ENCODE measurements around the gene TXLNA.

TXLNA gene

DNA sequence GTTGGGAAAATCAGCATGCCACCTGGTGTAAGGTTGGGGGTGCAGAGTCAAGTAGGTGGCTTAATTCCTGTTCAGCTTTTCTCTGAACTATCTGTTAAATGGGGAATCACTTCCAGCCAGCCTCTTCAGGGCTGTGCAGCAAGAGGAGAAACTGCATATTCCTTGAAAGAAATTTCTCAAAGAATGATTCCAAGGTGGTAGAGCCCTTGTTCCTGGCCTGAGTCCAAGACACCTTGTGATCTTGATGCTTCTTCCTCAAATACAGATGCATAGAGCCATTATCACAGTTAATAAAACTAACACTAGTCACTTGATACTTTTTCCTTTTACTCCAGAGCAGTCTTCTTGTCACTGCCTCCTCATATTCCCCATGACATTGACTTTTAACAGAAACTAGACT is 5.2 kb downstream of the TXLNA start:
- DNase-seq (ENCODE audit: low spot score), result no peak

DNA sequence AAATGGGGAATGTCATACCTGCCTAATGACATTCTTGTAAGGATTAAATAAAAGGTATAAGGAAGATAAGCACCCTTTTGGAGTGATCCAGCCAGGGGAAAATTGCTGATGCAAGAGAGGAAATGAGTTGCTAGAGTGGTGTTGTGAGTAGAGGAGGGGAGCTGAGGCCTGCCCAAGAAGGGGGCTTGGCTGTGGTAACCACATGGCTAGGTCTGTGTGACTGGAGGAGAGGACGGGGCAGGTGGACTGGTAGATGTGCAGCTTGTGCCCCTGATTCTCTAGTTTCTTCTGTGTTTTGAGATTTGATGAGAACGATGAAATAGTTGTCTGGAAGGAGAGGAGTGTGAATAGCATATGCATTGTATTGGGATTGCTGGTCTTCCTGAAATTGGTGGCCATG is 6.6 kb downstream of the TXLNA start:
- DNase-seq (ENCODE audit: low spot score), result no peak

DNA sequence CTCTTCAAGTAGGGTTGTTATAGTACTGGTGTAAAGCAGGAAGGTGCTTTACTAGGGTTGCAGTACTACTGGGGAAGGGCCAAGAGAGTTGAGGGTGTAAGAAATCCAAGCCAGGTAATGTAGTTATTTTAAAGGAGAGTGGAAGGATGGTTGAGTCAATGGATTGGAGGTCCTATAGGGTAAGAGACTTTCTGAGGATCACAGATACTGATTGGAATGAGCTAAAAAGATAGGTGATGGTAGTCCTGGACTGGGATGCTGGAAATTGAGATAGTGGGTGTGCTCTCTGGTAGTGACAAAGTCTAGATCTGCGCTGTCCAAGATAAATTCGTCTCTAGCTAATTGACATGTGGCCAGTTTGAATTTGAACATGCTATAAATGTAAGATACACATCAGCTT is 7.0 kb downstream of the TXLNA start:
- DNase-seq (ENCODE audit: low spot score), result no peak

DNA sequence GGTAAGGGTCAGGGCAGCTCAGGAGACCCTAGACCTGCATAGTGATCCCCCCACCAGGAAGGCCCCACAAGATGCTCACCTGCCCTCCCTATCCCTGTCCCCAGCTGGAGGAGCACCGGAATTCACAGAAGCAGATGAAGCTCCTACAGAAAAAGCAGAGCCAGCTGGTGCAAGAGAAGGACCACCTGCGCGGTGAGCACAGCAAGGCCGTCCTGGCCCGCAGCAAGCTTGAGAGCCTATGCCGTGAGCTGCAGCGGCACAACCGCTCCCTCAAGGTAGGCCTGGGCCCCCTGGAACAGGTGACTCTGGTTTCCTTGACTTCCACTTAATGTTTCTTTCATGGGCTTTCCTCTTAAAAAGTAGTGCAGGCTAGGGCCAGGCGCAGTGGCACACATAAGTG is 8.4 kb downstream of the TXLNA start:
- no peak for DNase-seq (ENCODE audit: low spot score)

DNA sequence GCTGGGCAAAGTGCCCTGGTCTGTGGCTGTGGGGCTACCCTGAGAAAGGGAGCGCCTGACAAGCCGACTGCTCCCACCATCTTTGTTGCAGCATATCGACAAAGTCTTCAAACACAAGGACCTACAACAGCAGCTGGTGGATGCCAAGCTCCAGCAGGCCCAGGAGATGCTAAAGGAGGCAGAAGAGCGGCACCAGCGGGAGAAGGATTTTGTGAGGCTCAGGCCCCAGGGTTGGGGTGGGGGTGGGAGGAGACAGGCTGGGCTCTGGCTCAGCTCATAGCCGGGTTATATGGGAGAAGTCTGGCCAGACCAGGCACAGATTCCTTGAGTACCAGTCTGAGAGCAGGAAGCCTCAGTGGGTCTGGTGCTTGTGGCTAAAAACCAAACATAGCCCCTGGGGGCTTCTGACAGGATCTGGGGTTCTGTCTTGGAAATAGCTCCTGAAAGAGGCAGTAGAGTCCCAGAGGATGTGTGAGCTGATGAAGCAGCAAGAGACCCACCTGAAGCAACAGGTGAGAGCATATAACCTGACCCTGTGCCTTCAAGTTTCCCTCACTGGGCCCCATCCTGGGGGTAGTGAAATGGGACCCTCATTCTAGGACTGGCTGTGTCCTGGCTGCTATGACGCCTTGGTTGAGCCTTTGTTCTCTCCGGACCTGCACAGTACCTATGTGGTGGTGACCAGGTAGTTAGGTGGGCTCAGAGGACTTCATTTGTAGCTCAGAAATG is 12.9 kb downstream of the TXLNA start:
- DNase-seq (ENCODE audit: low spot score), result no peak

DNA sequence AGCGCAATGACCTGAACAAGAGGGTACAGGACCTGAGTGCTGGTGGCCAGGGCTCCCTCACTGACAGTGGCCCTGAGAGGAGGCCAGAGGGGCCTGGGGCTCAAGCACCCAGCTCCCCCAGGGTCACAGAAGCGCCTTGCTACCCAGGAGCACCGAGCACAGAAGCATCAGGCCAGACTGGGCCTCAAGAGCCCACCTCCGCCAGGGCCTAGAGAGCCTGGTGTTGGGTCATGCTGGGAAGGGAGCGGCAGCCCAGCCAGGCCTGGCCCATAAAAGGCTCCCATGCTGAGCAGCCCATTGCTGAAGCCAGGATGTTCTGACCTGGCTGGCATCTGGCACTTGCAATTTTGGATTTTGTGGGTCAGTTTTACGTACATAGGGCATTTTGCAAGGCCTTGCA is 15.5 kb downstream of the TXLNA start:
- DNase-seq (ENCODE audit: low spot score), result no peak

DNA sequence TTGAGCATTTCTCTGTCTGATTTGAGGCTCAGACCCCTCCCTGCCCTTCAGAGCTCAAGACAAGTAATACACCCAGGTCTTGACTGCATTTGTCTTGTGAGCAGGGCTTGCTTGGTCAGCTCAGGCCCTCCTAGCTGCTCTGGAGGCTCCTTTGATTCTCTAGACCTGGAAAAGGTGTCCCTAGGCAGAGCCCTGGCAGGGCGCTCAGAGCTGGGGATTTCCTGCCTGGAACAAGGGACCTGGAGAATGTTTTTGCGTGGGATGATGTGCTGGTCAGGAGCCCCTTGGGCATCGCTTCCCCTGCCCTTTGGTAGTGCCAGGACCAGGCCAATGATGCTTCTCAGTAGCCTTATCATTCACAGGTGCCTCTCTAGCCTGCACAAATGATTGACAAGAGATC is 16.1 kb downstream of the TXLNA start:
- no peak for DNase-seq (ENCODE audit: low spot score)

DNA sequence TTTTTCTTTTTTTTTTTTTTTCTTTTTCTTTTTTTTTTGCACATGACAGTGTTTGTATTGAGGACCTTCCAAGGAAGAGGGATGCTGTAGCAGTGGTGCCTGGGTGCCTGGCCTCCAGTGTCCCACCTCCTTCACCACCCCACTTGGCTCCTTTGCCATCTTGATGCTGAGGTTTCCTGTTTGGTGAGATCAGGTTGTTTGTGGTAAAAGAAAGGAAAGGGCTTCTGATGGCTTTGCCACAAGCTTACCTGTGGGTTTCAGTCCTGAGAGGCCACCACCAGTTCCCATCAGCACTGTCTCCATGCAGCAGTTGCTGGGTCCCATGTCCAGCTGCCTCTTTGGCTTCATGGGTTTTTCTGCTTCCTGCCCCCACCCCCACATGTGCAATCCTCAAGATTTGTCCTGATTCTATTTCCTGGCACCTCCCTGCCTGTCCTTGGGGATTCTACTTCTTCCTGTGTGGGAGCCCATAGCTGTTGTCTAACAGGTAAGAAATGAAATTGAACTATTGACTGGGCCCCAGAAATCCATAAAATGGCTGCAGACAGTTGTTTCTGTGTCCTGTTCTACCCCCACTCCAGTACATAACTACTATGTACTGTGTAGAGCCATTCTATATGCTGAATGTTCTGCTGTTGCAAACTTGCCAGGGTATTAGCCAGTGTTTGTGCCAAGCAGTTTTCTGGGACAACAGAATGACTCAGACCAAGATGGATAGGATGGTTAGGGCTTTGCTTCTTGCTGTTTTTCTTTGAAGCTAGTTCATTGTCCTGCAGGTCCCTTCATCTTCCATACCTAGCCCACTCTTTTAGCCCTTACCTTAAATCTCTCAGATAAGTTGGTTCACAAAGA is 16.7 kb downstream of the TXLNA start:
- no peak for DNase-seq (ENCODE audit: low spot score)

DNA sequence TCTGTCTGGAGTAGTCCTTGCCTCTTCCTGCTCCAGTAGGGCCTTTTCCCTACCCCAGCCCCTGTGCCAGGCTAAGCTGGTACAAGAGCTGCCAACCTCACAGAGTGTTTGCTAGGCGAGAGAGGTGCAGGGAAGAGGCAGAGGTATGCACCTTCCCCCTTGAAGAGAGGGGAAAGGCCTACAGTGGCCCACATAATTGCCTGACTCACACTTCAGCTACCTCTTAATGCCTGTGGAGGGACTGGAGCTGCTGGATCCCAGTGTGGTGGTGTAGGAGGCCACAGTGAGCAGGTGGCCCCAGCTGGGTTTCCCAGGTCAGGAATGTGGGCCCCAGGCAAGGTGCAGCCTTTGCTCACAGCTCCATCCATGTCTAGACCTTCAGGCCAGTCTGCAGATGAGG is 17.6 kb downstream of the TXLNA start:
- no peak for DNase-seq (ENCODE audit: low spot score)

DNA sequence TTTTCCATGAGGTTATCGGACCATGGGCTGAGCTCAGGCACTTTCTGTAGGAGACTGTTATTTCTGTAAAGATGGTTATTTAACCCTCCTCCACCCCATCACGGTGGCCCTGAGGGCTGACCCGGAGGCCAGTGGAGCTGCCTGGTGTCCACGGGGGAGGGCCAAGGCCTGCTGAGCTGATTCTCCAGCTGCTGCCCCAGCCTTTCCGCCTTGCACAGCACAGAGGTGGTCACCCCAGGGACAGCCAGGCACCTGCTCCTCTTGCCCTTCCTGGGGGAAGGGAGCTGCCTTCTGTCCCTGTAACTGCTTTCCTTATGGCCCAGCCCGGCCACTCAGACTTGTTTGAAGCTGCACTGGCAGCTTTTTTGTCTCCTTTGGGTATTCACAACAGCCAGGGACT is 18.4 kb downstream of the TXLNA start:
- no peak for DNase-seq (ENCODE audit: low spot score)

DNA sequence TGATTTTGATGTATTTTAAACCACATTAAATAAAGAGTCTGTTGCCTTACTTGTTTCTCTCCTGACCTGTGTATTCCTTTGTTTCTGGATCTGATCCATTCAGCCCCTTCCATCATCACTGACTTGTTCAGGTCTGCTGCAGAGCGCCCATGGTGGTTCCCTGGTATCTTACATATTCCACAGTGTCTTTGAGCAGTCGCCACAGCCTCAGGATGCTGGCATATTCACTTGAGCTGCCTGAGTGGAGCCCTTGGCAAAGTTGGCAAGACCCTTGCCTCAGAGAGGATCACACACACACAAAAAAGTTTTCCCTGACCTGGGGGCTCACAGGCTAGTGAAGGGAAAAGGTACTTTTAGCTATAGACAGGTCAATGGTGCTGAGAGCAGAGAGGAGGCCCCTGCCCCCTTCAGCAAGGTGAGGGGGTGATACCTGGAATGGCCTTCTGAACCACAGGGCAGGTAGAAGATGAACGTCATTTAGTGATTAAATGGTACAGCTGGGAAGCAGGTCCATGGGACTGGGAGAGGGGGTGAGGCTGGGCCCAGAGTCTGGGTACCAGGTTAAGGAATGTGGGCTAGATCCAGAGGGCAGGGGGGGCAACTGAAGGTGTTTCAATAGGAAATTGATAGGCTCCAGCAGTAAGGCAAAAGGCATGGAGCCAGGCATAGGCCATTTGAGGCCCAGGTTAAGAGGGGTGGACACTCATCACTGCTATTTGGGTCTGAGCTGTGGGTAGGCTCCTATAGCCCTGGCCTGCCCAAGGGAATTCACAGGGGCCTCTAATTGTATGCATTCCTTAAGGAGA is 19.0 kb downstream of the TXLNA start:
- no peak for DNase-seq (ENCODE audit: low spot score)

DNA sequence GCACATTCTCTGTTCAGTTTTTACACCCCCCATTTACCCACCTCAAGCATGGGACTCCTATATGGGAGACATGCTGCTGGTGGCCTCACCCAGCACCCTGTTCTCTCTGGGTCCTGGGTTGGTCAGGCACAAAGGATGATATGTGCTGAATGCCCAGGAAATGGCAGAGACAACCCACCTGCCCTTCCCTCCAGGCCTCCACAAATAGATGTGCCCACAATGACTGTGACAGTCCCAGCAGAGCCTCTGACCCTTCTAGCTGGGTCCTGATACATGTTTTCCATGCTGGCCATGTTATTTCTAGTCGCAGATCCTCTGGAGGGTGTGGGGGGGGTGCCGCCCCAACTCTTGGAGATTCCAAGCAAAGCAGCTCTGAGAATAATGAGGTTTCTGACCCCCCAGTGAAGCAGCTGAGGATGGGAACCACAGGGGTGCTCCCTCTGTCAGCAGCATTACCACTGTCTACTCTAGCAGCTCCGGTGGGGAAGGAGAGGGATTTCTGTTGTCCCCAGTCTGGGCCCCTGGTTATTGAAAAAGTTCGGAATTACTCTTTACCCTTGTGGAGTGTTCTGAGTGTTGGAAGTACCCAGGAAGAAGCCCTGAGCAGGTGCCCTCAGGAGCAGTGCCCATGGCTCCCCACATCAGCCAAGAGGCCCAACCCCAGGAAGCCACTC is 19.7 kb downstream of the TXLNA start:
- no peak for DNase-seq (ENCODE audit: low spot score)

DNA sequence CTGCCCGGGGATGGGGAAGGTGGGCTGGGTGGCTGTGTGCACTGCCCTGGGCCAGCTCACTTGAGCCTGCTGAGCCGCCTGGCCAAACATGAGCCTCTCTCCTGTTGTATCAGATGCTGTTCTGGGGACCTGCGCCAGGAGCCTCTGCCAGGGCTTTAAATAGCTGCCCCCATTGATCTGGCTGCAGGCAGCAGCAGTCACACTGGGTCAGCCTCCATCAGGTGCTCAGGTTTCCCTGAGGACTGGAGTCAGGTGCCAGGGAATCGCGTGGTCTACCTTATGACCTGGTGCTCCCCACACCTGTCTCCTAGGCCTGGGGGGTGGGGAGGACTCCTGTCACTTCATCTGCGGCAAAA is 20.2 kb downstream of the TXLNA start:
- DNase-seq (ENCODE audit: low spot score), result no peak

DNA sequence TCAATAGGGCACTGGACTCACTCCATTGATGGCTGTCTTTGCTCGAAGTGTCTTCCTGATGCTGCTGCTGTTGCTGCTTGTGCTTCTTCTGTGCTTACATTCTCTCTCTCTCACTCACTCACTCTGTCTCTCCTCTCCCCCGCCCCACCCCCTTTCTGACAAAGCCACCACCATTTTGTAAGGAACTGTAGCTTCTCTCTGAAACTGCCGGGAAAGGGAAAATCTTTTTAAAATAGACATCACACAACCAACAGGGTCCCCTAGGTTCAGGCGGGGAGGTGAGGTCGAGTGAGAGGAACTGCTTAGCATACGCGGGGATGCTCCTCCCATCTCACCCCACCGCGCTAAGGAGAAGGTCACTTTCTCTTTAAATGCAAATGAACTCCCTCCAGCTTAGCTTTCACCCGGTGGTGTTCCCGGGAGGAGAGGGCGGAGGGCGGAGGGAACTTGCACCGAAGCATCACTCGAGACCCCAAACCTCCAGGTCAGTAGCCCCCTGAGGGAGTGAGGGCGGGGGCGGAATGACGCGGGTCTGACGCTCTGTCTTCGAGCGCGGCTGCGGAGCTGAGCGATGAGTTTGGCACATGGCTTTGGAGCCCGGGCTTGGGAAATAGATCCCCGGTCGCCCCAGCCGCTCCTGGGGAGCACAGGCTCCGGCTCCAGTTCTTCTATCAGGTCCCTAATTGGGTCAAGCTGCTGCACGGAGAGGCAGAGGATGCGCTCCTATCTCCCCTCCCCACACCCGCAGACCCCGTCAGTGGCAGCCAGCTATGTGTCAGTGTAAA is 20.9 kb downstream of the TXLNA start, which contains the start of gene CCDC28B:
Gene CCDC28B (plus strand): TSS at position 370 of the 785 bp plus-strand sequence. CDS start 1,341 bp downstream, outside the sequence.
- DNase-seq (ENCODE audit: low spot score), result peak; percentile 82

DNA sequence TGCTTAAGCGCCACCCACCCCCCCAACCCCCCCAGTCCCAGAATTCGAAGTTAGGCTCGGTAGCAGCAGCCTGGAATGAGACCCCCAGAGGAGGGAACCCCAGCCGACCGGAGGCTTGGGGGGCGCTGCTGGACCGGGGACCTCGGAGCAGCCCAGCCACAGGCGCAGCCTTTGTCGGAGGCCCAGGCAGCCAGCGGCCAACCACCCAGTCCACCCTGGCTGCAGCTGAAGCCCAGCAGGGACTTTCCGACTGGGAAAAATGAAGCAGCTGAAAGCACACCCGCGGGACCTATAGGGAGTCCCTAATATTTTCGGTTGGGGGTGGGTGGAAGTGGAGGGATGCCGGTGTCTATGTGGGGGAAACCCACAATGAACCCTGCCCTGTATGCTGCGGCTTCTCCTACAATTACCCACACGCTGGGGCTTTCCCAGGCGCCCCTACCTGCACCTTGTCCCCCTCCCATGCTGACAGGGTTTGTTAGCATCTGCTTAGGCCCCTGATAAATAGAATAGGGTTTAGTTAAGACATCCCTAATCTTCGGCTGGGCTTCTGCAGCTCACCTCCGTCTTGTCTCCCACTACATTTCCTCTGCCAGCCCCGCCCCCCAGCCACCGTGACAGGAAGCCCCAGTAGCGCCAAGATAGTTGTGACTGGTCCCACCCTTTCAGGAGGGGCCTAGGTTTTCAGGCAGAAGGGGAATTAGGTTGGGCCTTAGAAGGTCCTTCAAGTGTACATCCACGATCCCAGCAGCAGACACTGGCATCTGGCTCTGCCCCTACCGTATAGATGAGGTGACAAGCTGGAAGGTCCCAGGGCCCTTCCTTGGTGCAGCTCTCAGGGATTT is 21.8 kb downstream of the TXLNA start:
- peak; percentile 79 for DNase-seq (ENCODE audit: low spot score)

DNA sequence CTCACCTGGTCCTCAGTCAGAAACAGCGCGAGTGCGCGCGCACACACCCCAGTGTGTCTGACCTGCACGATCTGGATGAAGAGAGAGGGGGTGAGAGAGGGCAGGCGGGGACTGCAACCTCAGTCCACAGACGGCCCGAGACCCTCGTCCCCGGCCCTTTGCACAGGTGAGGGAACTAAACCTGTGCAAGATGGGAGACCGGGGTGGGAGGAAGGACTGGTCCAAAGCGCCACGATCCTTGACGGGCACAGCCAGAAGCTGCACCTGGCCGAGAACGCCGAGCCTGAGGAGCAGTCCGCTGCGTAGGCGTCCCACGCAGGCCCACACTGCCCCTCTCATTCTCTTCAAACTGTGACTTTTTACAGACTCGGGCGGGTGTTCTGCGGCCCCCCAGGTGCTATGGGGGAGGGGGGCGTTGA is 25.5 kb downstream of the TXLNA start:
- DNase-seq (ENCODE audit: low spot score), result no peak

DNA sequence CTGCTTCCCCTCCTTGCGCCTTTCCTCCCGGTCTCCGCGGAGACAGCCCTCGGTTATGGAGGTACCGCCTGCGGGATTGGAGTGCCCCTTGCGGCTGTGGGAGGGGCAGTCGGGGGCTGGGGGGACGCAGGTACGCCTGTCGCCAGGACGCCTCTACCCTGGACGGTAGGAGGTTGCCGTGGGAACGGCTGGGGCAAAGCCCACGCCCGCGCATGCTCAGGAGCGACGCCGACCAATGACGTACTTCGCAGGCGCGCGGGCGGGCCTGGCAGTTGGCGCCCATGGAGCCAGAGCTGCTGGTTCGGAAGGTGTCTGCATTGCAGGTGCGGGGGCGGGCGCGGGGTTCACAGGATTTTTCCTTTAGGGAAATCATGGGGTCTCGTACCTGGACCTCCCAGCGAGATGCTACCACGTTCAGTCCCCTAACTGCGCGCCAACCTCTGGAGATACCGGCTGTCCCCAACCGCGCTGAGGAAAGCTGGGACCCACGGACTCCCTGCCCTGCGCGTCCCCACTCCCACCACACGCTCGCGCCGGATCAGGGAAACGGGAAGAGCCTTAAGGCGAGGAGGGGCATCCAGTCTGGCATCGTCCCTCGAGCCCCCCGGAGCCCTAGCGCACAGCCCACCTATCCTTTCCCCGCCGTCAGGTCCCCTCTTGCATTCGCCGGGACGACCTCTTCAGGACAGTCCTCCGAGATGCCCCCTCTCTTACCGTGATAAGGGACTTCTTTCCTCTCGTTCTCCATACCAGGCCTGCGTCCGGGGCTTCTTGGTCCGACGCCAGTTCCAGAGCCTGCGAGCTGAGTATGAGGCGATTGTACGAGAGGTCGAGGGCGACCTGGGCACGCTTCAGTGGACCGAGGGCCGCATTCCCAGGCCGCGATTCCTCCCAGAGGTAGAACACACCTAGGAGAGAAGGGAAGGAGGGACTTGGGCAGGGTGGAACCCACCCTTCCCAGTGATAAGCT is 26.2 kb downstream of the TXLNA start, which contains the start of gene IQCC:
Gene IQCC (plus strand): TSS at position 271 of the 970 bp plus-strand sequence. CDS start 11 bp downstream, at position 282.
- peak; percentile 96 for DNase-seq (ENCODE audit: low spot score)

DNA sequence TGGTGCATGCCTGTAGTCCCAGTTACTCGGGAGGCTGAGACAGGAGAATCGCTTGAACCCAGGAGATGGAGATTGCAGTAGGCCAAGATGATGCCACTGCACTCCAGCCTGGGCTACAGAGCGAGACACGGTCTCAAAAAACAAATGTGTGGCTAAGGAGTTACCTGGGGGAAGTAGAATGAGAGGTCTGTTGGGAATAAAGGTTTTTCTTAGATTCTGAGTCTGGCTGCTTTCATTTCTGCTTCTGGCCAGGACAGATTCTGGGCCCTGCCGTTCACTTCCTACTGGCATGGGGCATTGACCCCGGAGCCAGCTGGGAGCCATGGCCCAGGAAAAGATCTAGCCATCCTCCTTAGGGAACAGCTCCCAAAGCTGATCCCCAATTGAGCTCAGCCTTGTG is 29.0 kb downstream of the TXLNA start:
- DNase-seq (ENCODE audit: low spot score), result no peak

DNA sequence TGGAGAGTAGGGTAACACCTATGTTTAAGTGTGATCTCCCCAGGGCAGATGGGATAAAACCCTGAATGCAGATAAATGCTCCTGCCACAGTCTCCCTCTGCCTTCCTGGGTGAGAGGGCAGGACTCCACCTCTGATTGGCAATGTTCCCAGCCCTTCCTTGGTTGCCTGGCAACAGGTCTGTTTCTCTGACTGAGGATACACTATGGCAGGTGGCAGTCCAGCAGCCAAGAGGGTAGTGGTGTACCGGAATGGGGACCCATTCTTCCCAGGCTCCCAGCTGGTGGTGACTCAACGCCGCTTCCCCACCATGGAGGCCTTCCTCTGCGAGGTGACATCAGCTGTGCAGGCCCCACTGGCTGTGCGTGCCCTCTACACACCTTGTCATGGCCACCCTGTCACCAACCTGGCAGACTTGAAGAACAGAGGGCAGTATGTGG is 29.4 kb downstream of the TXLNA start, which contains the start of gene DCDC2B:
Gene DCDC2B (plus strand): TSS at position 199 of the 438 bp plus-strand sequence. CDS start 5 bp downstream, at position 204.
- no peak for DNase-seq (ENCODE audit: low spot score)
